Endodermal cell (in vitro differentiated cells): ENCODE results near the gene KLHDC3. TPM values are rescaled to one million over a fixed set of nuclear protein-coding genes. Genes with fewer than 3 reads are reported as not detected.

ENCODE experiments used
- DNase-seq: peaks from one replicate; pipeline ENCODE4 v3.0.0-alpha.2; 2017
- H3K27ac ChIP-seq: 2 replicates; pipeline ENCODE4 v1.5.1; 2013; ENCODE audit warnings: mild to moderate bottlenecking, low read depth, low read length, moderate library complexity
- H3K27me3 ChIP-seq: 2 replicates; pipeline ENCODE4 v1.6.1; 2013; ENCODE audit warnings: mild to moderate bottlenecking, low read length, moderate library complexity; ENCODE audit not compliant: insufficient read depth, control insufficient read depth, poor library complexity, severe bottlenecking
- H3K36me3 ChIP-seq: 2 replicates; pipeline ENCODE4 v1.7.0; 2013; ENCODE audit warnings: mild to moderate bottlenecking, low read length, moderate library complexity; ENCODE audit not compliant: control insufficient read depth, insufficient read depth
- H3K4me1 ChIP-seq: one replicate; pipeline ENCODE4 v1.7.0; 2013; ENCODE audit warnings: low read length; ENCODE audit not compliant: control insufficient read depth, insufficient read depth
- H3K4me3 ChIP-seq: 2 replicates; pipeline ENCODE4 v1.5.1; 2013; ENCODE audit warnings: mild to moderate bottlenecking, low read length, moderate library complexity
- H3K9ac ChIP-seq: 2 replicates; pipeline ENCODE4 v1.6.1; 2013; ENCODE audit warnings: mild to moderate bottlenecking, low read length, moderate library complexity; ENCODE audit not compliant: poor library complexity, severe bottlenecking; ENCODE audit errors: extremely low read depth
- H3K9me3 ChIP-seq: 2 replicates; pipeline ENCODE4 v1.6.1; 2013; ENCODE audit warnings: mild to moderate bottlenecking, low read length, moderate library complexity; ENCODE audit not compliant: control insufficient read depth
- H3K27ac Mint-ChIP-seq: 2 replicates; pipeline ENCODE4 v1.8.0; 2020; ENCODE audit warnings: mixed read lengths
- H3K27me3 Mint-ChIP-seq: 2 replicates; pipeline ENCODE4 v1.8.0; 2021; ENCODE audit warnings: mild to moderate bottlenecking, mixed read lengths; ENCODE audit not compliant: insufficient read depth
- H3K36me3 Mint-ChIP-seq: 2 replicates; pipeline ENCODE4 v1.8.0; 2020; ENCODE audit warnings: low read depth, mixed read lengths
- H3K4me1 Mint-ChIP-seq: 2 replicates; pipeline ENCODE4 v1.8.0; 2020; ENCODE audit warnings: mixed read lengths
- H3K4me3 Mint-ChIP-seq: 2 replicates; pipeline ENCODE4 v1.8.0; 2020; ENCODE audit warnings: mild to moderate bottlenecking, moderate library complexity, mixed read lengths
- H3K9me3 Mint-ChIP-seq: 2 replicates; pipeline ENCODE4 v1.8.0; 2020; ENCODE audit warnings: mild to moderate bottlenecking, mixed read lengths
- WGBS, 2 experiments: methylation state at CpG; one replicate each; pipeline versions ENCODE4 v1.1.5 to v1.1.7; 2013; ENCODE audit warnings: missing lambda C conversion rate in 2 of 2, mixed read lengths in 1 of 2; ENCODE audit not compliant: insufficient coverage in 1 of 2, insufficient read length in 1 of 2; 5-methylcytosine and 5-hydroxymethylcytosine counted together
- total RNA-seq, 2 donors: library from RNA; stranded (reverse); fragmentation: NEBNext Ultra II Directional in 1 of 2; extraction: Animal tissue kit (Norgen Biotek cat#: 25700) in 1 of 2; gene quantifications; 2 replicates in 1 of 2; 3 replicates in 1 of 2; pipeline ENCODE4 v1.2.1, GENCODE V29; 2021
- TF ChIP-seq, protein P1 (sequence below): fragments of 200-600 bp; sonication (generic); conservative IDR thresholded peaks from 2 replicates; pipeline ENCODE4 v1.5.0; 2021; ENCODE audit warnings: antibody characterized with exemption, mild to moderate bottlenecking

The KLHDC3 gene
- total RNA-seq, 2 donors from 2014 or later = 124 to 135 TPM

DNA sequence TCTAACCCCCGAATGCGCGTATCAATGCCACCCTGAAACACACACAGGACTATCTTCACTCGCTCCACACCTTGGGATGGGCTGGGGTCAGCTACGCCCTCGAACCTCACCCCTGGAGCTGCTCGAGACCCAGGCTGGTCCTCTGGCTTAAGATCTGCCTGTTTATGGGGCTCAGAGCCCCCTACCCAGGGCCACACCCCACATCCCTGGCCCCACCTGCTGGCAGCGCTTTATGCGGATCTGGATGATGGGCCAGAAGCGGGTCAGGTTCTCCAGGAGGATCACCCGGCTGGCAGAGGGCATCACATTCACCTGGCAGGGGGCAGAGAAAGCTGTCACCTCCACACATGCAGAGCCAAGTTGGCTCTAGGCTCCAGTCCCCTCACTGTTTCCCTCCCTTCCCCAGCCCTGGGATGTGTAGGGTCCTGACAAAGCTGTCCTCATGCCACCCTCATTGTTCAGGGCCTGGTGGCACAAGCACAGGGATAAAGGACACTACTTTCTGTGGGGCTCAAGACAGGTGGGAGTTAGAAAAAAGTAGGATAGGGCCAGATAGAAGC lies 31.4 kb downstream of the KLHDC3 start:
- no peaks in the 10 kb centered on the region for H3K9me3 Mint-ChIP-seq
- Histone ChIP-seq H3K27me3 (no peaks in the 10 kb centered on the region), H3K4me3 (no peak overlapping the region), H3K27ac (no peak overlapping the region), H3K9me3 (no peaks in the 10 kb centered on the region), H3K36me3 (peaks cover 79% of the 10 kb centered on the region), H3K4me1 (no peaks in the 10 kb centered on the region), H3K9ac (no peak overlapping the region)
- H3K4me3 Mint-ChIP-seq = no peak overlapping the region
- WGBS, 2 experiments = 97% methylated on average over 9 to 11 of the region's 11 CpGs
- H3K27me3 Mint-ChIP-seq = no peaks in the 10 kb centered on the region
- DNase-seq = no peak
- H3K4me1 Mint-ChIP-seq = peaks cover under 1% of the 10 kb centered on the region
- no peak overlapping the region for H3K27ac Mint-ChIP-seq
- TF ChIP-seq, protein P1, sequence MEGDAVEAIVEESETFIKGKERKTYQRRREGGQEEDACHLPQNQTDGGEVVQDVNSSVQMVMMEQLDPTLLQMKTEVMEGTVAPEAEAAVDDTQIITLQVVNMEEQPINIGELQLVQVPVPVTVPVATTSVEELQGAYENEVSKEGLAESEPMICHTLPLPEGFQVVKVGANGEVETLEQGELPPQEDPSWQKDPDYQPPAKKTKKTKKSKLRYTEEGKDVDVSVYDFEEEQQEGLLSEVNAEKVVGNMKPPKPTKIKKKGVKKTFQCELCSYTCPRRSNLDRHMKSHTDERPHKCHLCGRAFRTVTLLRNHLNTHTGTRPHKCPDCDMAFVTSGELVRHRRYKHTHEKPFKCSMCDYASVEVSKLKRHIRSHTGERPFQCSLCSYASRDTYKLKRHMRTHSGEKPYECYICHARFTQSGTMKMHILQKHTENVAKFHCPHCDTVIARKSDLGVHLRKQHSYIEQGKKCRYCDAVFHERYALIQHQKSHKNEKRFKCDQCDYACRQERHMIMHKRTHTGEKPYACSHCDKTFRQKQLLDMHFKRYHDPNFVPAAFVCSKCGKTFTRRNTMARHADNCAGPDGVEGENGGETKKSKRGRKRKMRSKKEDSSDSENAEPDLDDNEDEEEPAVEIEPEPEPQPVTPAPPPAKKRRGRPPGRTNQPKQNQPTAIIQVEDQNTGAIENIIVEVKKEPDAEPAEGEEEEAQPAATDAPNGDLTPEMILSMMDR = no peak
- H3K36me3 Mint-ChIP-seq = peaks cover 70% of the 10 kb centered on the region

DNA sequence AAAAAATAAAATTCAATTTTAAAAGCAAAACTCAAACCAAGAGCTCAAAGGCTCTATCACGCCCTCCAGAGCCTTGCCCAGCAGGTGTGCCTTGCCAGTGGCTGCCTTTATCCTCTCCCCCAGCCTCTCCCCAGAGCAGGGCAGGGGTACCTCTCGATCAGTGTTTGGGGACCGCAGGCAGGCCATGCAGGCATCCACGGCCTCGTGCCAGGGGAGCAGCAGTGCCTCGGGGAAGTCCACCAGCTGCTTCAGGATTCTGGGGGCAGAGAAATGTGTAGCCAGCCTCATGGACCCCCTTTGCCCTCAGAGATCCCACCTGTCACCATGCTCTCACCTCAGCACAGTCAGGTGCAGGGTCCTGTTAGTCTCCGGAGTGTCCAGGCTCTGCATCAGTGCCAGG lies 33.9 kb downstream of the KLHDC3 start:
- no peak for DNase-seq
- H3K9me3 ChIP-seq = no peaks in the 10 kb centered on the region
- 94 to 100% methylated on average over 3 to 7 of the region's 7 CpGs for WGBS, 2 experiments
- no peak overlapping the region for H3K27ac ChIP-seq
- TF ChIP-seq, protein P1 = no peak
- H3K4me3 ChIP-seq = no peak overlapping the region
- Mint-ChIP-seq H3K4me1 (peaks cover 21% of the 10 kb centered on the region), H3K36me3 (peaks cover 73% of the 10 kb centered on the region), H3K9me3 (no peaks in the 10 kb centered on the region), H3K27me3 (no peaks in the 10 kb centered on the region), H3K27ac (no peak overlapping the region), H3K4me3 (no peak overlapping the region)
- H3K9ac ChIP-seq = no peak overlapping the region
- no peaks in the 10 kb centered on the region for H3K27me3 ChIP-seq
- H3K4me1 ChIP-seq = peaks cover 3% of the 10 kb centered on the region
- peaks cover 76% of the 10 kb centered on the region for H3K36me3 ChIP-seq

DNA sequence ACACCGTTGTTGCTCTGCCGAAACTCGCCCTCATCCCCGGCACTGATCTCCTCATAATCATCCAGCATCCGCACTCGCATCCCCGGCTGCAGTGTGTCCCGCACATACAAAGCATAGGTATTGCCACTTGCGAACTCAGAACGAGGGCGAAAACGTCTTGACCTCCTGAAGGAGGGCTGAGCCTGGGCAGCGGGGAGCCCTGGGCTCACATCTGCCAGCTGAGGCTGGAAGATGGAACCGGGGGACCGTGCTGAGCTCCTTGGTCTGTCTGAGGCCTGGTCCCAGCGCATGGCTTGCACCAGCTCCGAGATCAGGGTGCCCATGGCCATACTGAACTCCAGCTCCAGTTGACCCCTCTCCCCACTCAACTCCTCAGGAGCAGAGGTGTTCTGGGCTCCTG lies 36.9 kb downstream of the KLHDC3 start:
- peak overlapping the region; percentile 68 for H3K27ac Mint-ChIP-seq
- H3K4me1 Mint-ChIP-seq = peaks cover 23% of the 10 kb centered on the region
- Histone ChIP-seq H3K9me3 (no peaks in the 10 kb centered on the region), H3K9ac (no peak overlapping the region), H3K27ac (no peak overlapping the region), H3K36me3 (peaks cover 72% of the 10 kb centered on the region), H3K4me3 (peak overlapping the region; percentile 93), H3K27me3 (no peaks in the 10 kb centered on the region), H3K4me1 (peaks cover 3% of the 10 kb centered on the region)
- no peaks in the 10 kb centered on the region for H3K27me3 Mint-ChIP-seq
- peaks cover 63% of the 10 kb centered on the region for H3K36me3 Mint-ChIP-seq
- TF ChIP-seq, protein P1 = no peak
- no peak for DNase-seq
- peak overlapping the region; percentile 98 for H3K4me3 Mint-ChIP-seq
- 94 to 95% methylated on average over 11 to 17 of the region's 17 CpGs for WGBS, 2 experiments
- no peaks in the 10 kb centered on the region for H3K9me3 Mint-ChIP-seq
